GM12878 (cell line): ENCODE data around the gene PROSER2.

Experiments used
- CREM ChIP-seq: IDR thresholded peaks from 2 replicates; pipeline ENCODE4 v1.6.1; 2014; ENCODE audit warnings: antibody characterized with exemption, low read depth
- DPF2 ChIP-seq: fragments of 450-650 bp; IDR thresholded peaks from 2 replicates; pipeline ENCODE4 v1.6.1; 2017; ENCODE audit warnings: mild to moderate bottlenecking
- RAD21 ChIP-seq: IDR thresholded peaks from 2 replicates; pipeline ENCODE4 v1.6.1; 2011; ENCODE audit warnings: mild to moderate bottlenecking, low read depth, low read length, moderate library complexity; ENCODE audit not compliant: insufficient read depth
- TF ChIP-seq, protein P1 (sequence below): IDR thresholded peaks from 2 replicates; pipeline ENCODE4 v1.6.1; 2012; ENCODE audit warnings: low read depth, low read length, improper control_type of control experiment

DNA sequence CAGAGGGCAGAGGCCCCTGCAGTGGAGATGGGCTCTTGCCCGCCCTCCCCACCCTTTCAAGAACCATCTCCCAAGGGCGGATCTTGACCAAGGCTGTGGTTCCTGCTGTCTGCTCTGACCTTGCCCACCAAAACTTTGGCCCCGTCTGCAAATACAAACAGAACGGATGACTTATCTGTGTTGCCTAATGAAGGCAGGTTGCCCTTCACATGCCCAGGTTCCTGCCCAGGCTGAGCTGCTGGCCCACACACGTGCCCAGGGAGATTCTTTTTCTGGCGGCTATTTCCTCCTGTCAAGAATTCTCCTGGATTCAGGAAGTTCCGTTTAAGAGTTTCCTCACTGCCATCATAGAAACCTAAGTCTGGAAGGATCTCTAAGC is 78.3 kb downstream of the PROSER2 start:
- TF ChIP-seq RAD21 (no peak), DPF2 (no peak), CREM (no peak)
- TF ChIP-seq, protein P1, sequence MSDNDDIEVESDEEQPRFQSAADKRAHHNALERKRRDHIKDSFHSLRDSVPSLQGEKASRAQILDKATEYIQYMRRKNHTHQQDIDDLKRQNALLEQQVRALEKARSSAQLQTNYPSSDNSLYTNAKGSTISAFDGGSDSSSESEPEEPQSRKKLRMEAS = no peak
